Activated CD8-positive, alpha-beta memory T cell treated with anti-CD3 and anti-CD28 coated beads for 4 hours (primary cell): ENCODE data around the gene GCGR.

ENCODE experiments used
- DNase-seq, 2 donors: peaks; one replicate each; pipeline ENCODE4 v3.0.0-alpha.2; 2020; ENCODE audit warnings: low read depth in 2 of 2

The GCGR gene

GRCh38 chr17:81803728-81804558 is at the start of gene GCGR:
TSS of gene GCGR (plus strand) at chr17:81804150. CDS start at chr17:81809019, 4,869 bp downstream.
- no peak for DNase-seq

GRCh38 chr17:81792675-81793615 is 11.0 kb upstream of the GCGR start:
- no peak for DNase-seq

- DNase-seq = no peak
Observed at GRCh38 chr17:81794074-81794476, 9.9 kb upstream of the GCGR start.

GRCh38 chr17:81794509-81794908 is 9.4 kb upstream of the GCGR start:
- no peak for DNase-seq

GRCh38 chr17:81801327-81801726 is 2.6 kb upstream of the GCGR start:
- DNase-seq = no peak

- no peak for DNase-seq
Observed at GRCh38 chr17:81802048-81802758, 1.7 kb upstream of the GCGR start.

GRCh38 chr17:81802856-81803643 is 900 bp upstream of the GCGR start:
- DNase-seq = no peak

- no peak for DNase-seq
Observed at GRCh38 chr17:81804559-81805399, 829 bp downstream of the GCGR start.

- DNase-seq = no peak
Observed at GRCh38 chr17:81805707-81806460, 1.9 kb downstream of the GCGR start.

- DNase-seq = no peak
Observed at GRCh38 chr17:81806461-81807209, 2.7 kb downstream of the GCGR start.

GRCh38 chr17:81807210-81807719 is 3.3 kb downstream of the GCGR start:
- DNase-seq = no peak

GRCh38 chr17:81807839-81808238 is 3.9 kb downstream of the GCGR start:
- no peak for DNase-seq

GRCh38 chr17:81808778-81809555 is 5.0 kb downstream of the GCGR start:
- DNase-seq = no peak

GRCh38 chr17:81809556-81809998 is 5.6 kb downstream of the GCGR start:
- DNase-seq = no peak

- DNase-seq = no peak
Observed at GRCh38 chr17:81810476-81810875, 6.5 kb downstream of the GCGR start.

GRCh38 chr17:81810892-81811704 is 7.1 kb downstream of the GCGR start:
- DNase-seq = no peak
